H1 (cell line): ENCODE results near the gene LAMP1. TPM values are rescaled to one million over a fixed set of nuclear protein-coding genes. Genes with fewer than 3 reads are reported as not detected.

Experiments used
- ATF2 ChIP-seq: IDR thresholded peaks from 2 replicates; pipeline ENCODE4 v1.6.1; 2012; ENCODE audit warnings: low read length, inconsistent platforms
- KDM1A ChIP-seq: fragments of 200-600, 300-600 bp; sonication (generic); IDR thresholded peaks from 2 replicates; pipeline ENCODE4 v1.7.1; 2016; ENCODE audit warnings: mild to moderate bottlenecking, low read length, borderline replicate concordance
- polyA plus RNA-seq, 7 experiments: library from polyadenylated mRNA; depleted of rRNA in 3 of 7; stranded (reverse) in 5 of 7; unstranded in 2 of 7; fragments of >200 nt in 5 of 7; fragments of 200-250 nt in 2 of 7; gene quantifications; 1 replicate in 5 of 7; 2 replicates in 1 of 7; 4 replicates in 1 of 7; pipeline versions ENCODE4 v1.2.1 to v1.2.3, GENCODE V29; 2011 to 2013; ENCODE audit warnings: missing spikeins in 2 of 7, mixed read lengths in 2 of 7
- total RNA-seq: library from RNA; stranded (reverse); fragmentation: NEBNext Ultra II Directional; extraction: Animal tissue kit (Norgen Biotek cat#: 25700); gene quantifications from 2 replicates; pipeline ENCODE4 v1.2.1, GENCODE V29; 2021

The LAMP1 gene
- total and polyA plus RNA-seq, 2 of the 8 experiments (the other 6 are each of a cell fraction or from before 2014, with no cell fraction given) = 97.6 to 140 TPM

- TF ChIP-seq ATF2 = no peak
- no peak for TF ChIP-seq KDM1A
- TF ChIP-seq, all 59 proteins: peak for 0
These were observed 60.5 kb downstream of the LAMP1 start (continued) for GRCh38 chr13:113357529-113357928.
